ENCODE measurements around the gene TMEM191B.
"Not testable (repeated sequence)": the region's sequence is repeated elsewhere in the genome, so short reads cannot be mapped to it uniquely, and the experiment has no call there.

DNA sequence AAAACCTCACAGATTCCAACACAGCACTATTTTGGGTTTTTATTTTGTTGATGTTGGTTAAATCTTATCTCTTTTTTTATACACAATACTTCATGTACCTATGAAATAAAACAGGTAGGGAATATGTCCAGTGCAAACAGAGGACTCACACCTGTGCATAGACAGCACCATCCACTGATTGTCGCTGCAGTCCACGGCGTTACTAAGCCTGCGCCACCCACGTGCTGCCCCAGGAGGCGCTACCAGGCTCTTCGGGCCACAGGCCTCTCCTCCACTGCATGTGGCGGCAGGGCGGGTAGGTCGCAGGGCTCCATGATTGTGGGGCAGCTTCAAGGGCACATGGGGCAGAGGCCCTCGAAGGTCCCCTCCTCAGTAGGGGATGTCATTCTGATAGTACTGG is 6.0 kb downstream of the TMEM191B start:
- TF ChIP-seq, protein P1, sequence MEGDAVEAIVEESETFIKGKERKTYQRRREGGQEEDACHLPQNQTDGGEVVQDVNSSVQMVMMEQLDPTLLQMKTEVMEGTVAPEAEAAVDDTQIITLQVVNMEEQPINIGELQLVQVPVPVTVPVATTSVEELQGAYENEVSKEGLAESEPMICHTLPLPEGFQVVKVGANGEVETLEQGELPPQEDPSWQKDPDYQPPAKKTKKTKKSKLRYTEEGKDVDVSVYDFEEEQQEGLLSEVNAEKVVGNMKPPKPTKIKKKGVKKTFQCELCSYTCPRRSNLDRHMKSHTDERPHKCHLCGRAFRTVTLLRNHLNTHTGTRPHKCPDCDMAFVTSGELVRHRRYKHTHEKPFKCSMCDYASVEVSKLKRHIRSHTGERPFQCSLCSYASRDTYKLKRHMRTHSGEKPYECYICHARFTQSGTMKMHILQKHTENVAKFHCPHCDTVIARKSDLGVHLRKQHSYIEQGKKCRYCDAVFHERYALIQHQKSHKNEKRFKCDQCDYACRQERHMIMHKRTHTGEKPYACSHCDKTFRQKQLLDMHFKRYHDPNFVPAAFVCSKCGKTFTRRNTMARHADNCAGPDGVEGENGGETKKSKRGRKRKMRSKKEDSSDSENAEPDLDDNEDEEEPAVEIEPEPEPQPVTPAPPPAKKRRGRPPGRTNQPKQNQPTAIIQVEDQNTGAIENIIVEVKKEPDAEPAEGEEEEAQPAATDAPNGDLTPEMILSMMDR (conservative IDR thresholded peaks at IDR 0.05; ENCODE audit: low read length): not testable (repeated sequence)
- not testable (repeated sequence) for TF ChIP-seq EZH2phosphoT487 (IDR thresholded peaks at IDR 0.05; ENCODE audit: borderline replicate concordance)

Measured in Loucy (cell line).